NCI-H1105 treated with DMSO at 0.1 percent for 48 hours (cell line): ENCODE measurements around the gene FADD.

Experiments used
- DNase-seq: peaks from one replicate; lab custom pipeline; 2025; lab: John Stamatoyannopoulos, UW

The FADD gene, protein sequence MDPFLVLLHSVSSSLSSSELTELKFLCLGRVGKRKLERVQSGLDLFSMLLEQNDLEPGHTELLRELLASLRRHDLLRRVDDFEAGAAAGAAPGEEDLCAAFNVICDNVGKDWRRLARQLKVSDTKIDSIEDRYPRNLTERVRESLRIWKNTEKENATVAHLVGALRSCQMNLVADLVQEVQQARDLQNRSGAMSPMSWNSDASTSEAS

GRCh38 chr11:70202920-70203750, at the start of gene FADD:
Gene FADD, plus strand, starts transcription at chr11:70203296. Its CDS starts 164 bp downstream, at chr11:70203460.
- peak; percentile 90 for DNase-seq

DNA sequence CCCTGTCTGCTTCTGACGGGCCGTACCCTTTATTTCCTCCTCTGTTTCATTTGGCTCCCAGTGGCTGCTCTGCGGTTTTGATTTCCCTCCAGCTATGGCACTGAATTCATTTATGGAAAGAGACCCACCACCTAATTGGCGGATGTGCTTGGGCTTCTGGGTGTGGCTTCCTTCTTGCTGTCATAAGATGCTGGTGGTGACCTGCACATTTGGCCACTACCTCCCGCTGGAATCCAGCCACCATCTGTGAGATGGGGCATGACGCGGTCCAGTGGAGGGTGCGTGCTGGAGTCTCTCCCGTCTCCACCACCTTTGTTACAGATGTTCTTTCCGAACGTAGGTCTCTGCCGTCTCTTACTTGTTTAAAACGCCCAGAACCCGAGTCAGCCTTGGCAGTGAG, 47.7 kb upstream of the FADD start:
- DNase-seq = no peak

DNA sequence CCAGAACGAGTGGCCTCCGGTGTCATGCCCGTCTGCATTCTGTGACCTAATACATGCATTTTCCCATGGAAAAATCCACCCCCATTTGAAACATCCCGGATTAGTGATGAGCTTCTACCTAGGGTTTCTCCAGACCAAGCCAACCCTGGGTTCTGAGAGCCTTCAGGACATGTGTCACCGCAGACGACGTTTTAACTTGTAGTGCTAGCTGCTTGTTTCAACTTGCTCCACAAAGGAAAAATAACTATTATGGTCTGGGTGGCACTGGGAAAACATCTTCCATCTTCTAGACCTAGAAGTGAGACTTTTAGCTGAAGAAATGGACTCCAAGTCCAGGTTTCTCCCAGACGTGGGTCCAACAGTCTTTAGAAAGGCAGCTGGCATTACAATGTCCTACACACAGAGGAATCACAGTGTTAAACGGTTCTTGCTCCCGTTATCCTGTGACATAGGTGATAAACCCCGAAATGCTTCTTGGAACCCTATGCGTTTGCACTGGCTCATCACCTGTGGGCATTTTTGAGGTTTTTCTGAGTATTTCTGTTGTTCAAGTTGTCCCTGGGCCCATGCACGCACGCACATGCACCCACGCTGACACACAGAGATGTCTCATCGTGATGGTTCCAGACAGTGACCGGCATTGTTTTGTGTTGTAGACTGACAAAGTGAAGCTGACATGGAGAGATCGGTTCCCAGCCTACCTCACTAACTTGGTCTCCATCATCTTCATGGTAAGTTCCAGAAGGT, 46.6 kb upstream of the FADD start:
- no peak for DNase-seq

GRCh38 chr11:70158201-70158600, 44.9 kb upstream of the FADD start:
- DNase-seq = no peak

GRCh38 chr11:70158757-70159389, 44.2 kb upstream of the FADD start:
- DNase-seq = no peak

DNA sequence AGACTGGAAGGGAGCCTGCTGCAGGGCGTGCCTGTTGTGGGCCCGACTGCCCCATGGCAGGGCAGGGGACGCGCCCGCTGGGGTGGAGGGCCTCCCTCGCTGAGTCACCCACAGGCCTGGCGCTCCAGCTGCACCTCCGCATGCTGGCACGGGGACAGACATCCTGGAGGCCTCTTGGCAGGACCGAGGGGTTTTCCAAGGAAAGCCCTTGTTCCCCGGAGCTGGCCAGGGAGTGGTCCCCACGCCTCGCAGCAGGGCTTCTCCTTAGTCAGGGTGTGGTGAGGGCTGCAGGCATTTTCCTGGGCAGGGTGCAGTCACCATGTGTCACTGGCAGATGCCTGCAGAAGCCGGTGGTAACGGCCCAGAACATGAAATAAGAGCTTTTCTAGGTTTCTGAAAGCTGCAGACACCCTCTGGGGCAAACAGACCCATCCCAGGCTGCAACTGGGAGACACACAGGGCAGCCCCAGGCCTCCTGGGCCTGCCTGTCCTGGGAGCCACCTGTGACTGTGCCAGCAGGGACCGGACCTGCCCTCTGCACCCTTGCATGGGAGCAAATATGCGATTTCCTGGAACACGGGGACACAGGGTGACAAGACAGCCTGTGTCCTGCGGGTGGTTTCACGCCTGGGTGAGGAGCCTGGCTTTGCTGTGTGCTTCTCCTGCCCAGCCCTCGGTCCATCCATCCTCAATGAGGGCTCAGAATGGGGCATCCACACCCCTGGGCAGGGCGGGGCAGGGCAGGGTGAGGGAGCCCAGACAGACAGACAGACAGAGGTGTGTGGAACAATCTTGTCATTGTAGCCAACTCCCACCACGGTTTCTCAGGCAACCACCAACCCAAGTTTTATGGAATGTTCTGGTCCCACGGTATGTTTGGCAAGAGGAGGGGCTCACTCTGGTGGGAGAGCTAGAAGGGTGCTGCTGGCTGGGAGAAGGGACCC, 43.2 kb upstream of the FADD start:
- DNase-seq = no peak

DNA sequence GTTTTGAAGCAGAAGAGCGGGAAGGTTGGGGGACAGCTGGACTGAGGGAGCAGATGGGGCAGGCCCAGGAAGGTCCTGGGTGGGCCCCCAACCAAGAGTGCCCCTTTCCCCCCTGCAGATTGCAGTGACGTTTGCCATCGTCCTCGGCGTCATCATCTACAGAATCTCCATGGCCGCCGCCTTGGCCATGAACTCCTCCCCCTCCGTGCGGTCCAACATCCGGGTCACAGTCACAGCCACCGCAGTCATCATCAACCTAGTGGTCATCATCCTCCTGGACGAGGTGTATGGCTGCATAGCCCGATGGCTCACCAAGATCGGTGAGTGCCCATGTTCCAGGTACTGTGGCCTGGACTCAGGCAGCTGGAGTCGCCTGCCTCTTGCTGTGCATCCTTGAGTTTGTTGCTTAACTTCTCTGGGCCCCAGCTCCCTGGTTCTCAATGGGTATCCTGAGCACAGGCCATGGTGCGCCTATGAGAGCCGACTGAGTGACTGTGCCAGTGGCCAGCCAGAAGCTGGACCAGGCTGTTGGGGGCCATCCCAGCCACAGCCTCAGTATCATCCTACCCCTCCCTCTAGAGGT, 42.0 kb upstream of the FADD start:
- no peak for DNase-seq

DNA sequence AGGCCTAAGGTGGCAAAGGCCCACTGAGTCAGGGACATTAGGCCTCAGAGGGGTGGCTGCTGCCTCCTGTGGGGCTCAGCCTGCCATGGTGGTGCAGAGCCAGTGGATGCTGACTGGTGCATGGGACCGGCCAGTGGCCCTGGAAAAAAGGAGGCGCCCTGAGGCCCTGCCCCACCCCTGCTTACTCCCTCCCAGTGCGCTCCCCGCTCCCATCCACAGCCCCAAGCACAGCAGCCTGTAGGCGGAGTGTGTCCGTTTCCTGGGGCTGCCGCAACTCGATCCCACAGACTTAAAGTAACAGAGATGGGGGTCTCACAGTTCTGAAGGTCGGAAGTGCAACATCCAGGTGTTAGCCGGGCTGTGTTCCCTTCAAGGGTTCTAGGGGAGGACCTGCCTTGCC, 38.4 kb upstream of the FADD start:
- no peak for DNase-seq

- DNase-seq = no peak
These were observed 36.0 kb upstream of the FADD start for GRCh38 chr11:70167120-70167519.

- DNase-seq = no peak
These were observed 35.2 kb upstream of the FADD start for GRCh38 chr11:70167723-70168404.

DNA sequence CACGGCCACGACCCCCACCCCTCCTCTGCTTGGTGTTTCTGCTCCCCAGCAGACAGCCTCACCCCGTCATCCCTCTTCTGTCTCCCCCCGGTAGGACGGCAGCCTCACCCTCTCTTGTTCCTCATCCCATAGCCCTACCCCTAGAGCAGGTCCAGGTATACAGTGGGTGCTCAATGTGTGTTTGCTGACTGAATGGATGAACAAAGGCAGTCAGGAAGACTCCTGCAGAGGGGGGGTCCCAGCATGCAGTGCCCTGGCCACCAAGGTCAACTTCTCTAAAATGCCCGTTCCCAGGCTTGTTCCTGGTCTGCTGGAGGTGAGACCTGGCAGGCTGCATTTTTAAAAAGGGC, 34.7 kb upstream of the FADD start:
- DNase-seq = no peak

- no peak for DNase-seq
These were observed 34.0 kb upstream of the FADD start for GRCh38 chr11:70169127-70169526.

DNA sequence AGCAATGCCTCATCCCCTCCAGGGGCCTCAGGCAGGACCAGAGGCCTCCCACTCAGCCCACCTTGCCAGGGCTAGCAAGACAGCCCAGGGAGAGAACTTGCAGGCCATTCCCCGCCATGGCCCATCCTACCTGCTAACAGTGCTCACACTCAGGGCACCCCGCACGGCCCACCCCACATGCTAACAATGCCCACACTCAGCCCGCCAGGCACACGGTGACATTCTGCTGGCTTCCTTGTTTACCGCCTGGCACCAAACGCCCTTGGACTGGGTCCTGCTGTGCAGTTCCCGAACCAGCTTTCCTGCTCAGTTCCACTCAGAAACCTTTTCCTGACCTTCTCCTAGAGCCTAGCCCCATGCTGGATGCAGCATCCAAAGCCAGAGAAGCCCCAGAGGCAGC, 33.5 kb upstream of the FADD start:
- DNase-seq = no peak

DNA sequence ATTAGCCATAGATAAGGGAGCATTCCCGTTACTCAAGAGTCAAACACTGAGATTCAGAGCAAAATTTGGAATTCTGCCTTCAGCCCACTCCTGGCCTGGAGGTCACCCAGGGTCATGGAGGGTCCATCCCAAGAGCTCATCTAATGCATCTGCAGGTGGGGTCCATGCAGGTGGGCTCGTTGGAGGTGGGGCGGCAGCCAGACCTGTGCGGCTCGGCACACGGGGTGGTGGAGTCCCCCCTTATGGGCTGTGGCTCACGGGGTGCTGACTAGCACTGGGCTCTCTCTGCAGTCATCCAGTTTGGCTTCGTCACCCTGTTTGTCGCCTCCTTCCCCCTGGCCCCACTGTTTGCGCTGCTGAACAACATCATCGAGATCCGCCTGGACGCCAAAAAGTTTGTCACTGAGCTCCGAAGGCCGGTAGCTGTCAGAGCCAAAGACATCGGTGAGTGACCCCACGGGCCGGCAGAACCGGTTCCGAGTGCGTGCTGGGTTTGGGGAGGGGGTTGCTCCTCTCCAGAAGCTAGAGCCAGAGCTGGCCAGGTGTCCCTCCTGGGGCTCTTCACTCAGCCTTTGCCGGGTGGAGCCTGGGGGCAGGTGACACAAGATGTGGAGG, 32.4 kb upstream of the FADD start:
- no peak for DNase-seq

DNA sequence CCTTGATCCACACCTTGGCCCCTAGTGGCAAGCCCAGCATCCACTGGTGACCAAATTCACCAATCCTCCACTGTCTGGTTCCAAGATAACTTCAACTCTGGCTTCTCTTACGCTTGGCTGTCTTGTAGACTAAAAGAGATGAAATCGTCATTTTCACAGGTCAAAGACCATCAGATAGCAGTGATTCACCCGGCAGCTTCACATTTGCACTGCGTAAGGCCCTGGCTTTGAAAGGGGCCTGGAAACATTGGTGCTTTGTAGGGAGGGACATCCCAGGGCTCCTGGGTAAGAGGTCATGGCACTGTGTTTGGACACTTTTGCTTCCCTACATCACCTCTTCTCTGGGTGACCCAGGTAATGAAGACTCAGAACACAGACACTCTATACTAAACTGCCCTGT, 30.1 kb upstream of the FADD start:
- no peak for DNase-seq

DNA sequence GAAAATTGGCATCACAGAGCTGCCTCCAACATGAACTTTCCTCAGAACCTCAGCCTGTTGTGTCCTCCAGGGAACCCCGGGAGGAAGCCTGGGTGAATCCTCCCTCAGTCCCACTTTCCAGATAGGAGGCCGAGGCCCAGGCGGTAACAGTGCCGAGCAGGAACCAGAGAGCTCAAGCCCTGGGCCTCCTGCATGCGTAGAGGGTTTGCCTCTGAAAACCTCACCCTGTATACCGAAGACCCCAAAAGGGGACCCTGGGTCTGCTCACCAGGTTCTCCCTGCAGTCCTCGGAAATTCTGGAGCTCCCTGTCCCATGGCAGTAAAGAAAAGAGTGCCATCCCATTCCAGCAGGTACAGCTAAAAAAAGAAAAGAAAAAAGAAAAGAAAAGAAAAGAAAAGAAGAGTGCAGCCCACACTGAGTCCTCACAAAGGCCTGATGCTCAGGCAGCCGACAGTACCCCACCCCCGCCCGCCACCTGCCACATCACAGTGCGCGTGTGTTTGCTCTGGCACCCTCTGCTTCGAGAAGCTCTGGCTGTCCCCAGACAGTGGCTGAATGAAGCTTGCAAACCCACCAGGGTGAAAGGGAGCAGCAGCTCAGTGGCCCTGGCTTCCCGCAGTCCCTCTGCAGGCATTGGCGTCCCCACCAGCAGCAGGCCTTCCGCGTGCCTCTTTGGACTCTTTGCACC, 28.4 kb upstream of the FADD start:
- DNase-seq = no peak

DNA sequence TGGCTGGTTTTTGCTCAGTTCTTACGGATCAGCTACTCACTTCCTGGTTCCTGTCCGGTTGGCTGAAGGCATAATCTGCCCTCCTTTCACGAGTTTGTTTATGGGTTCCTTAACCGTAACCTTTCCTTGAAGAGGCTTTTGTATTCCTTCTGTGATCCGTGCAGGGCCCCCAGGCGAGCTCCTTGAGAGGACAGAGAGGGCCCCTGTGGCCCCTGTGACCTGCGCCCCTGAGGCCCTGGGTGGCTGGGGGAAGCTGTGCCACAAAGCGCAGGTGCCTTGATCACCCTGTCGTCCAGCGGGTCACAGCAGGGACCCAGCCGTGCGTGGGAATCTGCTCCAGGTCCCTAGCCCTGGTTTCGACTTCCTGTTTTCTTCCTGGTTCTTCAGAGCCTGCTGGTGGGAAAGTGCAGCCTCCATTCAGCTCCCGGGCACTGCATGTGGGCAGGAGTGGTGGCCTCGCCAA, 27.8 kb upstream of the FADD start:
- no peak for DNase-seq

DNA sequence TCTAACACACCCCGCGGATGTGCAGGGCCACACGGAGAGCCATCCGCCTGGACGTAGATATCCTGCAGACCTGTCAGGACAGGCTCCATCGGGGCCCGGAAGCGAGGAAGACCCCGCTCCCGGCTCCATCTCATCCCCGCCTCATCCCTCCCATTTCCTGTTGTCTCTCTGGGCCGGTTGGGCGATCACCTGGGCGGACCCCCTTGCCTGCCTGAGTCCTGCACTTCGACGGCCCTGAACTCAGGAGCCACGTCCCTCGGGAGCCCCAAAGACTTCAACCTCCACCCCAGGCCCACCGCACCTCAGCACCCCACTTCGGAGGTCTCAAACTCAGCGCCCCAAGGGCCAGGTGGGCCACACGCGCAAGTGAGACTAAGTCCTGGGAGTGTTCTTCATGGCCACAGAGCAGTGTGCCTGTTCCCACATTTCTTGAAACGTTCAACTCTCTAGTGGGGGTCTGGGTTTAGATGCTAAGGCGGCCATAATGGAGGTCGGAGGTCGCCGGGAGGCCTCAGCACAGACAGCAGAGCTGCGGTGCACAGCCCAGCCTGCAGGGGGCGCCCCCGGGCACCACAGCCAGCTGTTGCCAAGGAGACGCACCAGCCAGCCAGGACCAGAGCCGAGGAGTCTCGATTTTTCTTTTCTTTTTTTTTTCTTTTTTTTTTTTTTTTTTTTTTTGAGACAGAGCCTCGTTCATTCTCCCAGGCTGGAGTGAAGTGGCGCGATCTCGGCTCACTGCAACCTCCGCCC, 26.0 kb upstream of the FADD start:
- DNase-seq = no peak

DNA sequence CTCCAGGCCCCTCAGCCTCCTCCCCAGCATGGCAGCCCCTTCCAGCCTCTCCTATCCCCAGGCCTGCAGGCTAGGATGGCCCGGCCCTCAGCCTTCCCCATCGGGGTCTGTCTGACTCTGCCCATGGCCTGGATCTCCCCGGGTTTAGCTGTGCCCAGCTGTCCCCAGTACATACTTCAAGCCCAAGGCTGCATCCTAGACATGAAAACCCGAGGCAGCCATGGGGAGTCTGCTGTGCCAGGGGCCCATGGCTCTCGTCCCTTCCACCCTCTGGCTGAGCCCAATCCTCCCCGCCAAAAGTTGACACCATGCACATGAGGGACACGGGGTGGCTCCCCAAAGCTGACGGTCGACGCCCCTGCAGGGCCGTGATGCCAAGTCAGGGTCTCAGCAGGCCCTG, 22.2 kb upstream of the FADD start:
- DNase-seq = no peak
